Measurements from ENCODE around the gene BCAS3. TPM values are rescaled to one million over a fixed set of nuclear protein-coding genes. Genes with fewer than 3 reads are reported as not detected.
"Not testable (repeated sequence)": the region's sequence is repeated elsewhere in the genome, so short reads cannot be mapped to it uniquely, and the experiment has no call there.

Gene BCAS3
- total RNA-seq, 6 experiments from 2014 or later = 9.2 to 22.1 (median 14.2) TPM

DNA sequence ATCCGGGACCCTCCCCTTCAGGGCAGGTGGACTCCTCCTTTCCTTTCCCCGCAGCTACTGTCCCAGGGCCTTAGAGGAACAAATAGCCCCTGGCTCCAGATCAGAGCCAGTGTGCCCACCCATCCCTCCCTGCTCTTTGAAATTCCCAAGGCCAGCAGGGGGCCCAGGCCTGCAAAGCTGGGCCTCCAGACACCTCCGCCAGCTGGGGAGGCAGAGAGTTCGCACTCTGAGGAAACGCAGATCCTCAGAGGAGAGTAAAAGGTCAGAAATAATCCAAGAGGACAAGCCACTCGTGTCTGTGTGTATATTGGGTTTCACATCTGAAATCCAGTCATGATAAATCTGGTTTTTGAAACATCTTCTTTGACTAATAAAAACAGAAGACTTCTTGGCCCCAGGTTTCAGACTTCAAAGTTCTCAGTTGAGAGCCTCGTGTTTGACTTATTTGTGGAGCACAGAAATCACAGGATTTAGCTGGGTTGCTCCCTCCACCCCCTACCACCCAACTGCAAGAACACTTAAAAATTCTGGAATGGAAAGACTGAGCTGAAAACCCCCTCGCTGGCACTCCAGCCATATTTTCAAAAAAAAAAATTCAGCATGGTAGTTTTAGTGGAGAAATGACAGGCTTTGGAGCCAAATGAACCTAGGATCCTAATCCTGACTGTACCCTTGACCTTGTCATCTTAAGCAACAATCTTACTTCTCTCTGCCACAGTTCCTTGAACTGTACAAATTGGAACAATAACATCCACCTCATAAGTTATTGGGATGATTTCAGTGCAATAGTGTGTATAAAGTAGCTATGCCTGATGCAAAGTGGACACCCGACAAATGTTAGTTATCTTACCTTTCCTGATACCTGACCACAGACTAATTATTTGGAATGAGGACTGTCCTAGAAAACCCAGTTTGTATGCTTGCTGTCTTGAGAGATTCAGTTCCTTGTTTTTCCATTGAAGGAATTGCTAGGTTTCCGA lies 677.5 kb downstream of the BCAS3 start:
- ATAC-seq = no peak
- no peaks in the 10 kb centered on the region for H3K4me1 ChIP-seq
- H3K4me3 ChIP-seq = no peak overlapping the region
- H3K36me3 ChIP-seq = no peaks in the 10 kb centered on the region
- no peaks in the 10 kb centered on the region for H3K27me3 ChIP-seq
- H3K9me3 ChIP-seq = no peaks in the 10 kb centered on the region
- no peak overlapping the region for H3K27ac ChIP-seq
- TF ChIP-seq, protein P1, sequence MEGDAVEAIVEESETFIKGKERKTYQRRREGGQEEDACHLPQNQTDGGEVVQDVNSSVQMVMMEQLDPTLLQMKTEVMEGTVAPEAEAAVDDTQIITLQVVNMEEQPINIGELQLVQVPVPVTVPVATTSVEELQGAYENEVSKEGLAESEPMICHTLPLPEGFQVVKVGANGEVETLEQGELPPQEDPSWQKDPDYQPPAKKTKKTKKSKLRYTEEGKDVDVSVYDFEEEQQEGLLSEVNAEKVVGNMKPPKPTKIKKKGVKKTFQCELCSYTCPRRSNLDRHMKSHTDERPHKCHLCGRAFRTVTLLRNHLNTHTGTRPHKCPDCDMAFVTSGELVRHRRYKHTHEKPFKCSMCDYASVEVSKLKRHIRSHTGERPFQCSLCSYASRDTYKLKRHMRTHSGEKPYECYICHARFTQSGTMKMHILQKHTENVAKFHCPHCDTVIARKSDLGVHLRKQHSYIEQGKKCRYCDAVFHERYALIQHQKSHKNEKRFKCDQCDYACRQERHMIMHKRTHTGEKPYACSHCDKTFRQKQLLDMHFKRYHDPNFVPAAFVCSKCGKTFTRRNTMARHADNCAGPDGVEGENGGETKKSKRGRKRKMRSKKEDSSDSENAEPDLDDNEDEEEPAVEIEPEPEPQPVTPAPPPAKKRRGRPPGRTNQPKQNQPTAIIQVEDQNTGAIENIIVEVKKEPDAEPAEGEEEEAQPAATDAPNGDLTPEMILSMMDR (IDR thresholded peaks at IDR 0.05) = no peak
- TF ChIP-seq POLR2A (IDR thresholded peaks at IDR 0.05) = no peak
- 81% methylated on average over 8 of the region's 10 CpGs for WGBS (ENCODE audit: insufficient coverage, low coverage, low lambda C conversion rate, missing lambda C conversion rate)
- no peak for DNase-seq
- intact Hi-C loops (cut with DNase I) = no loop called here

DNA sequence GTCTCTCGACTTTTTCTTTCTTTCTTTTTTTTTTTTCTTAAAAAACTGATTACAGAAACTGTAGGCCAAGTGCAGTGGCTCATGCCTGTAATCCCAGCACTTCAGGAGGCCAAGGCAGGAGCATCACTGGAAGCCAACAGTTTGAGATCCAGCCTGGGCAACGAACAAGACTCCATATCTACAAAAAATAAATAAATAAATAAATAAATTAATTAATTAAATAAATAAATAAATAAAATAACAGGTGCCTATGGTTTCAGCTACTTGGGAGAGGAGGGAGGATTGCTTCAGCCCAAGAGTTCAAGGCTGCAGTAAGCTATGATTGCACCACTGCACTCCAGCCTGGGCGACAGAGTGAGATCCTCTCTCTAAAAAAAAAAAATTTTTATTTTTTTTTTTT lies 679.4 kb downstream of the BCAS3 start:
- intact Hi-C loops (cut with DNase I); H3K4me1 ChIP-seq; DNase-seq; H3K27me3 ChIP-seq; H3K27ac ChIP-seq; H3K4me3 ChIP-seq; H3K9me3 ChIP-seq; H3K36me3 ChIP-seq; ATAC-seq: not testable (repeated sequence)
- WGBS (ENCODE audit: insufficient coverage, low coverage, low lambda C conversion rate, missing lambda C conversion rate) = 83% methylated on average over 2 of the region's 3 CpGs

DNA sequence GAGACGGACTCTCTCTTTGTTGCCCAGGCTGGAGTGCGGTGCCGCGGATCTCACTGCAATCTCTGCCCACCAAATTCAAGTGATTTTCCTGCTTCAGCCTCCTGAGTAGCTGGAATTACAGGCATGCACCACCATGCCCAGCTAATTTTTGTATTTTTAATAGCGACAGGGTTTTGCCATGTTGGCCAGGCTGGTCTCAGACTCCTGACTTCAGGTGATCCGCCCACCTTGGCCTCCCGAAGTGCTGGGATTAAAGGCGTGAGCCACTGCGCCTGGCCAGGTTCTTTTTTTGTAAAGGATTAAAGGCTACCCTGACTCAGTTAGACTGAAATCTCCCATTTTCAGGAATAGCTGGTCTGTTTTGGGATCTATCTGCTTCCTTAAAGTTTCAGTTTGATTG lies 681.9 kb downstream of the BCAS3 start:
- 95% methylated on average over 9 of the region's 9 CpGs for WGBS (ENCODE audit: insufficient coverage, low coverage, low lambda C conversion rate, missing lambda C conversion rate)
- H3K36me3 ChIP-seq; ATAC-seq; H3K27me3 ChIP-seq; H3K27ac ChIP-seq; DNase-seq; H3K9me3 ChIP-seq; H3K4me3 ChIP-seq; H3K4me1 ChIP-seq; intact Hi-C loops (cut with DNase I): not testable (repeated sequence)

DNA sequence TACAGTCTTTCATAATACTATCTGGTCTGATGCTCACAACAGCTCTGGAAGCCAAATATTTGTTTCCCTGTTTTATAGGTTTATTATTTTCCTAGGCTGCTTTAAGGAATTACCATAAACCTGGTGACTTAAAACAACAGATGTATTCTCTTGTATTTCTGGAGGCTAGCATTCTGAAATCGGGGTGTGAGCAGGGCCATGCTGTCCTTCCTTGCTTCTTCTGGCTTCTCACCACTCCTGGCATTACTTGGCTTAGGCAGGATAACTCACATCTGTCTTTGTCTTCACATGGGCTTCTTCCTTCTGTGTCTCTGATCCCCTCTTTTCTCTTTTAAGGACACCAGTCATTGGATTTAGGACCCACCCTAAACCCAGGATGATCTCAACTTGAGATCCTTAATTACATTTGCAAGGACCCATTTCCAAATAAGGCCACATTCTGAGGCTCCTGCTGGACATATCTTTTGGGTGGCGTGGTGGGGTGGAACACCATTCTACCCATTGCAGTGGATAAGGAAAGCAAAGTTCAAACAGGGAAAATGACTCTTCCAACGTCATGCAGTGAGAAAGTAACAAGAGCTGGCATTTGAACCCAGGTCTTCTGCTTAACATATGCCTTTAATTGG lies 682.8 kb downstream of the BCAS3 start:
- H3K9me3 ChIP-seq = no peaks in the 10 kb centered on the region
- no peaks in the 10 kb centered on the region for H3K4me1 ChIP-seq
- H3K27ac ChIP-seq = no peak overlapping the region
- 88% methylated on average over 3 of the region's 3 CpGs for WGBS (ENCODE audit: insufficient coverage, low coverage, low lambda C conversion rate, missing lambda C conversion rate)
- ATAC-seq (no peak), DNase-seq (no peak)
- no peaks in the 10 kb centered on the region for H3K36me3 ChIP-seq
- H3K4me3 ChIP-seq = no peak overlapping the region
- intact Hi-C loops (cut with DNase I) = no loop called here
- TF ChIP-seq POLR2A (IDR thresholded peaks at IDR 0.05) = no peak
- TF ChIP-seq, protein P1 (IDR thresholded peaks at IDR 0.05) = no peak
- no peaks in the 10 kb centered on the region for H3K27me3 ChIP-seq

DNA sequence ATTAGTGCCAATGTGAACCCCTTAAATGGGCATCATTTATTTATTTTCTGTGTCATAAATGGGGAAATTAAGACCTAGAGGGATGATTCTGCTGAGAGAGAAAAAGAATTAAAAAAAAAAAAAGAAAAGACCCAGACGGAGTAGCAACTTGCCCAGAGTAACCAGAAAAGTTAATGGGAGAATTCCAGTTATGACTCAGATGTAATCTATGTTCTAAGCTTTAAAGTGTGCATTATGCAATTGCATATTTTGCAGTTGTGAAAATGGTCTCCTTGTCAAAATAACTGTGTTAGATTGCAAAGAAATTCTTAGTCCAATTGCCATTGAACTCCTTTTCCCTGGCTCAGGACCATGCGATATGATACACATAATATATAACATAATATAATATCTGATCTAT lies 683.4 kb downstream of the BCAS3 start:
- H3K4me1 ChIP-seq = no peaks in the 10 kb centered on the region
- H3K27ac ChIP-seq = no peak overlapping the region
- 73% methylated on average over 2 of the region's 2 CpGs for WGBS (ENCODE audit: insufficient coverage, low coverage, low lambda C conversion rate, missing lambda C conversion rate)
- no peak overlapping the region for H3K4me3 ChIP-seq
- DNase-seq = no peak
- H3K9me3 ChIP-seq = no peaks in the 10 kb centered on the region
- H3K36me3 ChIP-seq = no peaks in the 10 kb centered on the region
- no peak for ATAC-seq
- H3K27me3 ChIP-seq = no peaks in the 10 kb centered on the region
- TF ChIP-seq, protein P1 (IDR thresholded peaks at IDR 0.05) = no peak
- TF ChIP-seq POLR2A (IDR thresholded peaks at IDR 0.05) = no peak
- intact Hi-C loops (cut with DNase I) = no loop called here
